Measurements from ENCODE around the gene IQCN. TPM values are rescaled to one million over a fixed set of nuclear protein-coding genes. Genes with fewer than 3 reads are reported as not detected.

The IQCN gene
- total RNA-seq, 1 experiment from 2014 or later, result 0.61 TPM

GRCh38 chr19:18261474-18261873, 12.8 kb downstream of the IQCN start (continued):
- no peak for TF ChIP-seq ARID4B (CRISPR knock-in tag; IDR thresholded peaks at IDR 0.05; ENCODE audit: borderline replicate concordance)
- TF ChIP-seq ZNF219 (CRISPR knock-in tag; IDR thresholded peaks at IDR 0.05; ENCODE audit: borderline replicate concordance), result no peak
- no peak for TF ChIP-seq ELF4 (CRISPR knock-in tag; IDR thresholded peaks at IDR 0.05; ENCODE audit: low read depth)
- TF ChIP-seq, protein P1, sequence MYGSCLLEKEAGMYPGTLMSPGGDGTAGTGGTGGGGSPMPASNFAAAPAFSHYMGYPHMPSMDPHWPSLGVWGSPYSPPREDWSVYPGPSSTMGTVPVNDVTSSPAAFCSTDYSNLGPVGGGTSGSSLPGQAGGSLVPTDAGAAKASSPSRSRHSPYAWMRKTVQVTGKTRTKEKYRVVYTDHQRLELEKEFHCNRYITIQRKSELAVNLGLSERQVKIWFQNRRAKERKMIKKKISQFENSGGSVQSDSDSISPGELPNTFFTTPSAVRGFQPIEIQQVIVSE (CRISPR knock-in tag; IDR thresholded peaks at IDR 0.05; ENCODE audit: borderline replicate concordance), result no peak

GRCh38 chr19:18259893-18260292, 14.4 kb downstream of the IQCN start:
- CTCF ChIA-PET, result interaction anchor here (1.4 to 2.2 kb wide), 2 partner anchors 19 to 69 kb away, joined by 4 to 8 read pairs; no protein-coding TSS in a partner anchor
- Mint-ChIP-seq H3K27ac (no peak overlapping the region), H3K9me3 (peaks cover 8% of the 10 kb centered on the region), H3K27me3 (ENCODE audit: low read depth) (peaks cover 3% of the 10 kb centered on the region; the same call in 1 of the 2 replicates), H3K36me3 (no peaks in the 10 kb centered on the region), H3K4me1 (peaks cover 4% of the 10 kb centered on the region), H3K4me3 (no peak overlapping the region)
- ATAC-seq, result no peak
- POLR2A ChIA-PET, result no interaction called here
- no peak for DNase-seq (ENCODE audit: low spot score)
- no peak for TF ChIP-seq ZBTB21 (CRISPR knock-in tag; IDR thresholded peaks at IDR 0.05; ENCODE audit: borderline replicate concordance)
- no peak for TF ChIP-seq NFATC4 (CRISPR knock-in tag; IDR thresholded peaks at IDR 0.05)
- no peak for TF ChIP-seq FOXK1 (CRISPR knock-in tag; IDR thresholded peaks at IDR 0.05)
- TF ChIP-seq SMAD3 (CRISPR knock-in tag; IDR thresholded peaks at IDR 0.05; ENCODE audit: borderline replicate concordance), result no peak
- no peak for TF ChIP-seq TCF7 (CRISPR knock-in tag; IDR thresholded peaks at IDR 0.05; ENCODE audit: low read depth)
- TF ChIP-seq, protein P2, sequence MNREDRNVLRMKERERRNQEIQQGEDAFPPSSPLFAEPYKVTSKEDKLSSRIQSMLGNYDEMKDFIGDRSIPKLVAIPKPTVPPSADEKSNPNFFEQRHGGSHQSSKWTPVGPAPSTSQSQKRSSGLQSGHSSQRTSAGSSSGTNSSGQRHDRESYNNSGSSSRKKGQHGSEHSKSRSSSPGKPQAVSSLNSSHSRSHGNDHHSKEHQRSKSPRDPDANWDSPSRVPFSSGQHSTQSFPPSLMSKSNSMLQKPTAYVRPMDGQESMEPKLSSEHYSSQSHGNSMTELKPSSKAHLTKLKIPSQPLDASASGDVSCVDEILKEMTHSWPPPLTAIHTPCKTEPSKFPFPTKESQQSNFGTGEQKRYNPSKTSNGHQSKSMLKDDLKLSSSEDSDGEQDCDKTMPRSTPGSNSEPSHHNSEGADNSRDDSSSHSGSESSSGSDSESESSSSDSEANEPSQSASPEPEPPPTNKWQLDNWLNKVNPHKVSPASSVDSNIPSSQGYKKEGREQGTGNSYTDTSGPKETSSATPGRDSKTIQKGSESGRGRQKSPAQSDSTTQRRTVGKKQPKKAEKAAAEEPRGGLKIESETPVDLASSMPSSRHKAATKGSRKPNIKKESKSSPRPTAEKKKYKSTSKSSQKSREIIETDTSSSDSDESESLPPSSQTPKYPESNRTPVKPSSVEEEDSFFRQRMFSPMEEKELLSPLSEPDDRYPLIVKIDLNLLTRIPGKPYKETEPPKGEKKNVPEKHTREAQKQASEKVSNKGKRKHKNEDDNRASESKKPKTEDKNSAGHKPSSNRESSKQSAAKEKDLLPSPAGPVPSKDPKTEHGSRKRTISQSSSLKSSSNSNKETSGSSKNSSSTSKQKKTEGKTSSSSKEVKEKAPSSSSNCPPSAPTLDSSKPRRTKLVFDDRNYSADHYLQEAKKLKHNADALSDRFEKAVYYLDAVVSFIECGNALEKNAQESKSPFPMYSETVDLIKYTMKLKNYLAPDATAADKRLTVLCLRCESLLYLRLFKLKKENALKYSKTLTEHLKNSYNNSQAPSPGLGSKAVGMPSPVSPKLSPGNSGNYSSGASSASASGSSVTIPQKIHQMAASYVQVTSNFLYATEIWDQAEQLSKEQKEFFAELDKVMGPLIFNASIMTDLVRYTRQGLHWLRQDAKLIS (CRISPR knock-in tag; IDR thresholded peaks at IDR 0.05; ENCODE audit: borderline replicate concordance), result no peak
- TF ChIP-seq, protein P1 (CRISPR knock-in tag; IDR thresholded peaks at IDR 0.05; ENCODE audit: borderline replicate concordance), result no peak
- no peak for TF ChIP-seq ZNF317 (CRISPR knock-in tag; IDR thresholded peaks at IDR 0.05; ENCODE audit: borderline replicate concordance, low read depth)
- TF ChIP-seq ZNF138 (CRISPR knock-in tag; conservative IDR thresholded peaks at IDR 0.05), result no peak
- no peak for TF ChIP-seq GABPB1 (CRISPR knock-in tag; IDR thresholded peaks at IDR 0.05)

Data from WTC11 (cell line).